ENCODE measurements around the gene DDX21. TPM values are rescaled to one million over a fixed set of nuclear protein-coding genes. Genes with fewer than 3 reads are reported as not detected.
"Not testable (repeated sequence)": the region's sequence is repeated elsewhere in the genome, so short reads cannot be mapped to it uniquely, and the experiment has no call there.

Gene DDX21
- total and polyA plus RNA-seq, 8 donors = 36.8 to 73.4 (median 49.6) TPM

DNA sequence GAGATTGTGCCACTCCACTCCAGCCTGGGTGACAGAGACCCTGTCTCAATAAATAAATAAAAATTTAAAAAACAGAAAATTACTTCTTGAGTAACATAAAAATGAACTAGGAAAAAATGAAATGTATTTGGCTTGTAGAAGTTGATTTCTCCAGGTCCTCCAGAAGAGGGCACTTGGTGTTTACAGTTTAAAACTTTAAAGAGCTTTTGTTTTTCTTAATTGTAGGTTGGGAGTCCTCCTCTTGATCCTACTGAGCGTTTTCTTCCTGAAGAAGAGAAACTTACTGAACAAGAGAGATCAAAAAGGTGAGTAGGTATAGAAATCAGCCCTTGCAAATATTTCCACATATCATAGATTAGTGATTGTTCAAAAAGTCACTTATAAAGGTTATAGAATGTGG is 48.9 kb downstream of the DDX21 start:
- ATAC-seq = peak; percentile 69
- H3K27ac ChIP-seq = no peak overlapping the region
- H3K27me3 ChIP-seq = no peaks in the 10 kb centered on the region
- no peak overlapping the region for H3K4me3 ChIP-seq
- DNase-seq = peak in 1 of 4 donors; percentile 35
- no peaks in the 10 kb centered on the region for H3K9me3 ChIP-seq
- peak; percentile 43 to 52 for TF ChIP-seq CTCF (IDR thresholded peaks at IDR 0.05)
- intact Hi-C loops (cut with DNase I) = loop anchor here in 1 of 2 donors (5.0 kb wide), 1 partner anchor 87 kb away; no protein-coding TSS in a partner anchor
- peaks cover 0 to 7% of the 10 kb centered on the region in 2 donors for H3K4me1 ChIP-seq
- peaks cover 0 to 33% of the 10 kb centered on the region in 2 donors for H3K36me3 ChIP-seq

DNA sequence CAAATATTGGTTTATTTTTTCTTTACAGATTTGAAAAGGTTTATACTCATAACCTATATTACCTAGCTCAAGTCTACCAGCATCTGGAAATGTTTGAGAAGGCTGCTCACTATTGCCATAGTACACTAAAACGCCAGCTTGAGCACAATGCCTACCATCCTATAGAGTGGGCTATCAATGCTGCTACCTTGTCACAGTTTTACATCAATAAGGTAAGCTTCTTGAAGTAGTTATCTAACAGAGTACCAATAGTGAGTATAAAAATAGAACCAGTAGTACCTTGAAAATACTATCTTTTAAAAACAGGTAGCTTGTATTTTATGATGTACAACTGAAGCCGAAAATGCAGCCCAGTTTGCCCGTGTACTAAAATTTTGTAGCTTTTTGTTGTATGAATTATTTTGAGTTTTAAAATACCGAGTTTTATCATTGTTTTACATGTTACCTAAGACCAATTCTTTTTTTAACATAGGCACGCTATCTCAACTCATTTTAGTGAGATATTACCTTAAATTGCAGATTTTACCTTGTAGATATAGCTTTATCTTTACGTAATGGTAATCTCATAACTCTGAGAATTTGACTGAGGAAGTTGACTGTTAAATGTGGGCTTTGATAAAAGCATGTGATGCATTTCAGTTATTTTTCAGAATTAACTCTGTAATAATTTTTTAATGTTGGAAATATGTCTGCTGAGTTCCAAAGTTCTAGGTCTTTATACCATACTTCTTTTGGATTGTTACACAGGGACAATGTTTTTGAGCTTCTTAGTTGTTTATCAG is 49.9 kb downstream of the DDX21 start:
- Histone ChIP-seq H3K4me3 (no peak overlapping the region), H3K36me3 (peaks cover 0 to 26% of the 10 kb centered on the region in 2 donors), H3K27ac (no peak overlapping the region), H3K27me3 (no peaks in the 10 kb centered on the region), H3K4me1 (peaks cover 0 to 7% of the 10 kb centered on the region in 2 donors), H3K9me3 (no peaks in the 10 kb centered on the region)
- TF ChIP-seq CTCF (IDR thresholded peaks at IDR 0.05) = no peak
- ATAC-seq (no peak), DNase-seq (no peak)
- intact Hi-C loops (cut with DNase I) = loop anchor here in 1 of 2 donors (5.0 kb wide), 1 partner anchor 86 kb away; no protein-coding TSS in a partner anchor

DNA sequence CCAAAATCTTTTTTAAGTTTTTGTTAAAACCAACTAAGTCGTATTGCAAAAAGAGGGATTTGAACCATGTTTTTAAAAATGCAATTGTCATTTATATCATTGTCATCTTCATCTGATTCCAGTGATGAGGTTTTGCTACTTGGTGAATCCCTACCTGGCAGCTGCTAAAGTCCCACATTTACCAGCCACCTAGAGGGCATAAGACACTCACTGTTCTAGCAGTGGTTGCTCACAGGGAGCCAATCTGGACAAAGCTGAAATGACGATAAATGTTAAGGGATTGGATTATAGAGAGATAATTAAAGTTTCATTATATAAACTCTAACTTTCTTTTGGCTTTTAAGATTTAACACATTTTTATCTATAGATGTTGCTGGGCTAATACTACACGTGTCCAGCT is 51.3 kb downstream of the DDX21 start:
- no peak for TF ChIP-seq CTCF (IDR thresholded peaks at IDR 0.05)
- H3K9me3 ChIP-seq = no peaks in the 10 kb centered on the region
- H3K27ac ChIP-seq = no peak overlapping the region
- no peak for ATAC-seq
- H3K27me3 ChIP-seq = no peaks in the 10 kb centered on the region
- no peak for DNase-seq
- peaks cover 0 to 26% of the 10 kb centered on the region in 2 donors for H3K36me3 ChIP-seq
- intact Hi-C loops (cut with DNase I) = loop anchor here in 1 of 2 donors (5.0 kb wide), 1 partner anchor 85 kb away; no protein-coding TSS in a partner anchor
- H3K4me3 ChIP-seq = no peak overlapping the region
- H3K4me1 ChIP-seq = peaks cover 0 to 7% of the 10 kb centered on the region in 2 donors

- no peaks in the 10 kb centered on the region for H3K9me3 ChIP-seq
- peaks cover 0 to 16% of the 10 kb centered on the region in 2 donors for H3K4me1 ChIP-seq
- H3K36me3 ChIP-seq = peaks cover 0 to 43% of the 10 kb centered on the region in 2 donors
- H3K4me3 ChIP-seq = no peak overlapping the region
- DNase-seq = peak in 2 of 4 donors; percentile 29 to 52
- ATAC-seq = peak; percentile 12
- intact Hi-C loops (cut with DNase I) = loop anchor here in 1 of 2 donors (5.0 kb wide), 1 partner anchor 83 kb away; no protein-coding TSS in a partner anchor
- no peaks in the 10 kb centered on the region for H3K27me3 ChIP-seq
- H3K27ac ChIP-seq = no peak overlapping the region
- TF ChIP-seq CTCF (IDR thresholded peaks at IDR 0.05) = no peak
Measured at GRCh38 chr10:69009360-69009759, 53.4 kb downstream of the DDX21 start.

DNA sequence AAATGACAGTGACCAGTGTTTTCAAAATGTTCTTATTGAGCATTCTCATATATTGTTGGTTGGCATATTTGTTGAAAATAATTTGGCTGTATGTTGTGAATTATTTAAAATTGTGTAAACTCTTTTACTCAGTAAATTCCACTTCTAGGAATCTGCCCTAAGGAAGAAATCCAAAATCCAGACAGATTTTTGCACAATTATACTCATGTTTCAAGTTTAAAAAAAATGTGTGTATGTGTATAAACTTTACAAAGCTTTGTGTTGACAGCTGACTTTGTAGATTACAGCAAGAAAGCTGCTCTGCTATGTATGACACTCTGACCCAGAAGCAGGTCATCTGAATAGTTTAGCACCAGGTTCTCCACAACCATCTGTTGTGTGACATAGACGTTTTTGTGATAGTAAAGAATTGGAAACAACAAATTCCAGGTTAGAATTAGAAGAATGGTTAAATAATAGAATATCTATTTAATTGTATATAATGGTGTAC is 54.2 kb downstream of the DDX21 start:
- intact Hi-C loops (cut with DNase I) = no loop called here
- no peak for ATAC-seq
- H3K9me3 ChIP-seq = no peaks in the 10 kb centered on the region
- peaks cover 0 to 44% of the 10 kb centered on the region in 2 donors for H3K36me3 ChIP-seq
- DNase-seq = no peak
- H3K4me1 ChIP-seq = peaks cover 0 to 12% of the 10 kb centered on the region in 2 donors
- TF ChIP-seq CTCF (IDR thresholded peaks at IDR 0.05) = no peak
- H3K27me3 ChIP-seq = no peaks in the 10 kb centered on the region
- no peak overlapping the region for H3K27ac ChIP-seq
- H3K4me3 ChIP-seq = no peak overlapping the region

DNA sequence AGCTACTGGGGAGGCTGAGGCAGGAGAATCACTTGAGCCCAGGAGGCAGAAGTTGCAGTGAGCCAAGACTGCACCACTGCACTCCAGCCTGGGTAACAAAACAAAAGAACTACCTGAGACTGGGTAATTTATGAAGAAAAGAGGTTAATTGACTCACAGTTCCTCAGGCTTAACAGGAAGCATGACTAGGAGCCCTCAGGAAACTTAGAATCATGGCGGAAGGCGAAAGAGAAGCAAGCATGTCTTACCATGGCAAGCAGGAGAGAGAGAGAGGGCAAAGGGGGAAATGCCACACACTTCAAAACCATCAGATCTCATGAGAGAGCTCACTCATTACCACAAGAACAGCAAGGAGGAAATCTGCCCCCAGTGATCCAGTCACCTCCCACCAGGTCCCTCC is 56.8 kb downstream of the DDX21 start:
- Histone ChIP-seq H3K27ac (peak overlapping the region in 1 of 2 donors; percentile 66), H3K36me3 (peaks cover 0 to 60% of the 10 kb centered on the region in 2 donors)
- H3K4me1 ChIP-seq; H3K9me3 ChIP-seq; H3K27me3 ChIP-seq; DNase-seq; ATAC-seq; intact Hi-C loops (cut with DNase I); H3K4me3 ChIP-seq: not testable (repeated sequence)

Measured in left lung (tissue), 10 donors.